HepG2 (cell line): ENCODE measurements around the gene CCDC158.

ENCODE experiments used
- BHLHE40 ChIP-seq: IDR thresholded peaks from 2 replicates; pipeline ENCODE4 v1.6.1; 2011; ENCODE audit warnings: low read length, improper control_type of control experiment
- FOXJ3 ChIP-seq: sonication (generic); formaldehyde crosslinking; IDR thresholded peaks from 2 replicates; pipeline ENCODE4 v1.4.0; 2020; ENCODE audit warnings: missing genetic modification reagents, mild to moderate bottlenecking, borderline replicate concordance
- MED1 ChIP-seq: sonication (generic); formaldehyde crosslinking; IDR thresholded peaks from 2 replicates; pipeline ENCODE4 v1.4.0; 2020; ENCODE audit warnings: missing genetic modification reagents
- MYNN ChIP-seq: sonication (generic); formaldehyde crosslinking; IDR thresholded peaks from 2 replicates; pipeline ENCODE4 v1.4.0; 2020; ENCODE audit warnings: mild to moderate bottlenecking, low read depth, missing genetic modification reagents
- NR1H2 ChIP-seq: sonication (generic); formaldehyde crosslinking; IDR thresholded peaks from 2 replicates; pipeline ENCODE4 v1.8.1; 2022; ENCODE audit warnings: low read depth, missing genetic modification reagents, borderline replicate concordance
- ZC3H4 ChIP-seq: sonication (generic); formaldehyde crosslinking; IDR thresholded peaks from 2 replicates; pipeline ENCODE4 v1.4.0; 2020; ENCODE audit warnings: missing genetic modification reagents, borderline replicate concordance
- ZNF329 ChIP-seq: sonication (generic); formaldehyde crosslinking; IDR thresholded peaks from 2 replicates; pipeline ENCODE4 v1.9.0; 2021; ENCODE audit warnings: low read depth, mild to moderate bottlenecking, missing genetic modification reagents
- ZNF740 ChIP-seq: sonication (generic); formaldehyde crosslinking; IDR thresholded peaks from 2 replicates; pipeline ENCODE4 v1.4.0; 2020; ENCODE audit warnings: missing genetic modification reagents
- ZSCAN22 ChIP-seq: sonication (generic); formaldehyde crosslinking; IDR thresholded peaks from 2 replicates; pipeline ENCODE4 v1.4.0; 2020; ENCODE audit warnings: mild to moderate bottlenecking, missing genetic modification reagents

DNA sequence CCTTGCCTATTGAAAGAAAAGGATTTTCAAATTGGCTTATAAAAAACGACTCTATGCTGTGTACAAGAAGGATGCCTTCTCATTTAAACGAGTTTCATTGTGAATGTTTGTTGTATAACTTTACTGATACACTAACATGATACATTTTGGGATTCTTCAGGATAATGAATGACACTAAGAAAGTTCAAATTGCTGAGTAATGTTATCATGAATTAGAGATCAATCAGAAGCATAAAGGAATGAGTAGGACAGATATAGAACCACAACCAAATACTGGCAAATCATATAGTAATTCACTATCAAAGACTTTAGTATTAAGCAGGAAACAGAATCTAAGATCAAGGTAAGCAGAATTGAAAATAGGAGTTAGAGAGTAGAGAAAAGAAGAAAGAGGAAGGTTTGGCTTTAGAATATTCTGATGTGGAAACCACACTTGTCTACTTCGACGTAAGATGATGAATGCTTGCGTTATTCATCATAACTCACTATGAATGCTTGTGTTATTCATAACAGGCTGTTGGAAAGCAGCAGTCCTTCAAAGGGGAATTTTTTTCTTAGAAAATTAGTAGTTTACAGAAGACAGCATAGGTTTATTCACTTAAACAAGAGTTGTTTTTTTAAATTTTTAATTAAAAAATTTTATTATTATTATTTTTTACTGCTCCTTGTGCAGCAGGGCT, 13.4 kb downstream of the CCDC158 start:
- TF ChIP-seq NR1H2 (CRISPR knock-in tag): no peak
- TF ChIP-seq ZC3H4: no peak
- no peak for TF ChIP-seq MED1 (CRISPR knock-in tag)
- TF ChIP-seq ZSCAN22: no peak
- TF ChIP-seq FOXJ3: no peak
- TF ChIP-seq BHLHE40: no peak
- no peak for TF ChIP-seq ZNF740
- no peak for TF ChIP-seq MYNN (CRISPR knock-in tag)
- no peak for TF ChIP-seq ZNF329 (CRISPR knock-in tag)
